ENCODE data around the gene TRIM28.
A peak's percentile ranks its signal among the peaks of the same experiment; 100 is the strongest.
"Not testable (repeated sequence)": the region's sequence is repeated elsewhere in the genome, so short reads cannot be mapped to it uniquely, and the experiment has no call there.

Gene TRIM28

DNA sequence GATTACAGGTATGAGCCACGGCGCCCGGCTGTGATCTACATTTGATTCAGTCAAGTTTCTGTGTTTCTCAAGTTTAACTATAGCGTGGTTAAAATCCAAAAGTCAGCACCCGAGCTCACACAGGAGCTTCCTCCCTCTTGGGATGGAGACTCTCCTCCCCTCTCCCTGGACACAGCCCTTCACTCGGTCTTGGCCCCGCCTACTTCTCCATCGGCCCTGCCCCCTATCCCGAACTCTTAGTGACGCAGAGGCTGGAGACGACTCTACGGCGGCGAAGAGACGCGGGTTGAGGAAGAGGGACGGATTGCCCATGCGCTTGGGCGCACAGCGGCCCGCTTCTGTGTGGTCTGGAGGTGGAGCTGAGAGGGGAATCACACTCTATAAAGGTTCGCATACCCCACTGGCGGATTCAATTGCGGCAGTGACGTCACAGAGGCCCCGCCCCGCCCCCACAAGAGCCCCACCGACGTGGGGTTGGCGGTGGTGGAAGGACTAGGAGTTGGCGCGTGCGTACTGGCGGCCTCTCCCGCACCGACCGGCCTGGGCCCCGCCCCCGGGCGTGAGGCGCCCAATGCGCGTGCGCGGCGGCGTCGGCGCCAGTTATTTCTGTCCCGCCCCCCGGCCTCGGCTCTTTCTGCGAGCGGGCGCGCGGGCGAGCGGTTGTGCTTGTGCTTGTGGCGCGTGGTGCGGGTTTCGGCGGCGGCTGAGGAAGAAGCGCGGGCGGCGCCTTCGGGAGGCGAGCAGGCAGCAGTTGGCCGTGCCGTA lies at the start of gene TRIM28:
TRIM28 (plus strand) TSS at position 239 of the 765 bp plus-strand sequence. CDS start 694 bp downstream, outside the sequence.
- peak; percentile 100 for DNase-seq (ENCODE audit: low spot score)

DNA sequence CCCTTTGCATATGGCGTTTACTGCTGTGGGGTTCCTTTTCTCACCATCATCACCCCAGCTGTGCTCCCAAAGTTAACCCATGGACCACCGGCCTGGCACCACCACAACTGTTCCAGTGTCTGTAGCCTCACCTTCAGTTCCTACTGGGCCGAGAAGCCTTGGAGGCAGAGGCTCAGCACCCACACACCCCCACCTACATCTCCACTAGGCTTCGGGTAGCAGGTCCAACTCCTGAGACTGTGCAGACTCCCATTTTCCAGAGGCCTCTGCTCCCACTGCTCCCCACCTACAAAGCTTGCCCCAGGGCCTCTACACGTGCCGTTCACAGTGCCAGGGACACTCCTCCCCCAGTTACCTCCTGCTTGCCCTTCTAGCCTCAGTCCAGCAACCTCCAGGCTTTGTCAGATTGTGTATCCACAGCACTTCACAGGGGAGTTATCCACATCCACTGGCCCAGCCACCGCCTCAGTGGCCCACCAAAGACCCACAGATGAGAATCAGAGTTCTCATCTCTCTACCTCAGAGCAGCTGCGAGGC lies 46.2 kb upstream of the TRIM28 start:
- DNase-seq (ENCODE audit: low spot score) = no peak

GRCh38 chr19:58498316-58499020 lies 45.4 kb upstream of the TRIM28 start:
- no peak for DNase-seq (ENCODE audit: low spot score)

DNA sequence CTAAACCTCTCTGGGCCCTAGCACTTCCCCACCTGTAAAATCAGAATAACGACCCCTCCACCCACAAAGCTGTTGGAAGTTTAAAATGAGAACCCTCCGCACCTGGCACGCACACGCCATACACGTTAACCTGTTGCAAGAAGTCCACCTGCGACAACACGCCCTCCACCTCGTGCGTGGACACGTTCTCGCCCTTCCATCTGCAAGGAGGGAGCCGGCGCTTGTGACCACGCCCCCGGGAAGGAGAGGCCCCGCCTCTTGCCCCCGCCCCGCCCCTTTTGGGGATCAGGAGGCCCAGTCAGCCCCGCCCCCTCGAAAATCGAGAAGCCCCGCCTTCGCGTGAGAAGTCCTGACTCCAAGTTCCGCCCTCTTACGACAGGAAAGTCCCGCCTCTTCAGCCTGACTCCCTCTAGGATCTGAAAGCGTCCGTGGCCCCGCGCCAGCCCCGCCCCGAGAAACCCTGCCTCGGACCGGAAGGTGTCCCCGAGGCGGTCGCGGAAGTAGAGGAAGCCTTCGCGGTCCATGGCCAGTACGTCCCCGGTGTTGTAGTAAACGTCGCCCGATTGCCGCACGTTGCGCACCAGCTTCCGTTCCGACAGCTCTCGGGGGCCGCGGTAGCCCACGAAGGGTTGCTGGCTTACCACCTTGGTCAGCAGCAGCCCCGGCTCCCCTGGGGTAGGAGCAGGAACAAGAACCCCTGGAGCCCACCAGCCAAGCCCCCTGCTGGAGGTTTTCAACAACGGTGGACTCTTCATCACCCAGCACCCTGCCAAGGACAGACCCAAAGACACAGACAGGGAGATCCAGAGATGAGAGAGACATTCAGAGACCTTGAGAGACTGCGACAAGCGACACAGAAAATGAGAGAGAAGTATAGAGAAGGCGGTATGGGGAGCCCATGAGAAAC lies 44.6 kb upstream of the TRIM28 start:
- DNase-seq (ENCODE audit: low spot score) = peak; percentile 100

GRCh38 chr19:58500242-58500641 lies 43.6 kb upstream of the TRIM28 start:
- DNase-seq (ENCODE audit: low spot score) = no peak

GRCh38 chr19:58507602-58508223 lies 36.2 kb upstream of the TRIM28 start:
- not testable (repeated sequence) for DNase-seq (ENCODE audit: low spot score)

DNA sequence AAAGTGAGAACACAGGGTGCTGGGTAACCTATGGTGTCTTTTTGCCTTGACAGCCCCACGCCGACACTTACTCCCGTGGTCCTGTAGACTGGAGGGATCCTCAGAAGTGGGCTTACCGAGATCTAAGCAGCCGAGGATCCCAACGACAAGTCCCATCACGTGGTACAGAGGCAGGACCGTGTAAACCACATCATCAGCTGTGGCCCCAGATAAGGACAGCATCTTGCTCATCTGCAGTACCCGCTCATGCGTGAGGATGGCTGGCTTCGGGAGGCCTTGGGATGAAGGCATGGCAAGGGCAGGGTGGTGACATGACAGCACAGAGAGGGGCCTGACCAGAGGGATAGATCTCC lies 34.2 kb upstream of the TRIM28 start:
- DNase-seq (ENCODE audit: low spot score) = no peak

- DNase-seq (ENCODE audit: low spot score) = no peak
These were observed 33.6 kb upstream of the TRIM28 start for GRCh38 chr19:58510084-58510862.

GRCh38 chr19:58511353-58512208 lies 32.3 kb upstream of the TRIM28 start, which contains the start of gene SLC27A5:
SLC27A5 (minus strand) TSS chr19:58511992; CDS start chr19:58511955, 37 bp downstream.
- DNase-seq (ENCODE audit: low spot score) = no peak

GRCh38 chr19:58513213-58513693 lies 30.6 kb upstream of the TRIM28 start:
- no peak for DNase-seq (ENCODE audit: low spot score)

- peak; percentile 87 for DNase-seq (ENCODE audit: low spot score)
These were observed 29.9 kb upstream of the TRIM28 start for GRCh38 chr19:58513694-58514563.

DNA sequence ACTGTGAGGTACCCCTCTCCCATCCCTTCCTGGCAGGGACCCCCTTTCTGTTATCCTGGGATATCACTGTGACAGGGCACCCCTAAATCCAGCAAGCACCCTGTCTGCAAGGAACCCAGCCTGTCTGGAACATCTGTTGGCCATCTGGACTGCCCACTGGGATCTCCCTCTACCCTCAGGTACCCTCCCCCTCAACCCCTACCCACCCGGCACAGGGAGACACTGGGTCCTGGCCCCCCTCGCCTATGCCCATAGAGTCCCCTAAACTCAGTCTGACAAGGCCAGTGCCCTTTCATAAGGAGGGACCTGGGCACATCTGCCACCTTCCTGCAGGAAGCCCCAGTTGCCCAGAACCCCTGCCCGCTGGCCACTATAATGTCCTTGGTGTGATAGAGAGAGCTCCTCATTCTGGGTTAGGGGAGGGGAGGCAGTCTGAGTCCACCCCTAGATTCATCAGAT lies 29.3 kb upstream of the TRIM28 start:
- DNase-seq (ENCODE audit: low spot score) = no peak

DNA sequence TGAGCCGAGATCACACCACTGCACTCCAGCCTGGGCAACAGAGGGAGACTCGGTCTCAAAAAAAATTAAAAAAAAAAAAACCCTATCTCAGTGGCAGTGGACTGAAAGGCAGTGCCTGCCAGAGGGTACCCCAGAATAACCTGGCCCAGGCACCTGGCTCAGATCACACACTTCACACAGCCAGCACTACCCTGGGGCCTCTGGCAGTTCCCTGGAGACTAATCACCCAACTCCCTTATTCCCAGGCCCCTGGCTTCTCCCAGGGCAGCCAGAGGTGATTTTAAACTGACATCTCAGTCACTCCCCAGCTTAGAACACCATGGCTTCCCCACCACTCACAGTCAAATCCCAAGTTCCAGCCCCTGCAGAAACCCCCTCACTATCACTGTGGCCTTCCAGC lies 28.6 kb upstream of the TRIM28 start:
- no peak for DNase-seq (ENCODE audit: low spot score)

GRCh38 chr19:58516246-58516836 lies 27.5 kb upstream of the TRIM28 start:
- no peak for DNase-seq (ENCODE audit: low spot score)

DNA sequence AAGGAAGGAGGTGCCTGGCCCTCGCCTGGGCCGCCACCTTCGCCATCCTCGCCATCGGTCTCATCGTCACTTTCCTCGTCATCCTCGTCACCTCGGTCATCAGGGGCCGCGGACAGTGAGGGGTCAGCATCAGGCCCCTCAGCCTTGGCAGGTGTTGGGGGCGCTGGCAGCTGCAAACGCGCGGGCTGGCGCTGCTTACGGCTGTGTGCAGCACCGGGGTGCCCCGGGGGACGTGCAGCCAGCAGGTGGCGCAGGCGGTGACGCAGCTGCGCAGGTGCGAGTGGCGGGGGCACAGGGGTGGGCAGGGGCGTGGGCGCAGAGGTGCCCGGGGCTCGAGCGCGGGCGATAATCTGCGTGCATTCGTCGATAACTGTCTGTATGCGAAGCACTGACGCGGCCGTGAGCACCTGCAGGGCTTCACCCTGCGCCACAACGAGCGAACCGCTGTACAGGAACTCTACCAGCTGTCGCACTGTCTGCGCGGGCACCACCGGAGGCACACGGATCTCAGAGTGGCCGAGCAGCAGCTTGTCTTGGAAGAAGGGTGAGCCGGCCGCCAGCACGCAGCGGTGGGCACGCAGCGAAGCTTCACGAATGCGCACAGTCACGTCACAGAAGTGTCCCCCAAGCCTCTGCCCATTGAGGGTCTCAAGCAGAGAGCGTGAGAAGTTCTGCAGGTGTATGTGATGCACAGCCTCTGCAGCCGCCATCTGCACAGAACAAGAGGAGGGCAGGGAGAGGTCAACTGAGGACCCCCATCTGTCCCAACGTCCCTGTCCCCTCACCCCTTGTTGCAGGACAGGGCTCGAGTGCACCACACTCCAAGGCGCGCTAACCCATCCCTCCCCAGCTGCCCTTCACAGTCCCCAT lies 26.7 kb upstream of the TRIM28 start:
- DNase-seq (ENCODE audit: low spot score) = no peak

DNA sequence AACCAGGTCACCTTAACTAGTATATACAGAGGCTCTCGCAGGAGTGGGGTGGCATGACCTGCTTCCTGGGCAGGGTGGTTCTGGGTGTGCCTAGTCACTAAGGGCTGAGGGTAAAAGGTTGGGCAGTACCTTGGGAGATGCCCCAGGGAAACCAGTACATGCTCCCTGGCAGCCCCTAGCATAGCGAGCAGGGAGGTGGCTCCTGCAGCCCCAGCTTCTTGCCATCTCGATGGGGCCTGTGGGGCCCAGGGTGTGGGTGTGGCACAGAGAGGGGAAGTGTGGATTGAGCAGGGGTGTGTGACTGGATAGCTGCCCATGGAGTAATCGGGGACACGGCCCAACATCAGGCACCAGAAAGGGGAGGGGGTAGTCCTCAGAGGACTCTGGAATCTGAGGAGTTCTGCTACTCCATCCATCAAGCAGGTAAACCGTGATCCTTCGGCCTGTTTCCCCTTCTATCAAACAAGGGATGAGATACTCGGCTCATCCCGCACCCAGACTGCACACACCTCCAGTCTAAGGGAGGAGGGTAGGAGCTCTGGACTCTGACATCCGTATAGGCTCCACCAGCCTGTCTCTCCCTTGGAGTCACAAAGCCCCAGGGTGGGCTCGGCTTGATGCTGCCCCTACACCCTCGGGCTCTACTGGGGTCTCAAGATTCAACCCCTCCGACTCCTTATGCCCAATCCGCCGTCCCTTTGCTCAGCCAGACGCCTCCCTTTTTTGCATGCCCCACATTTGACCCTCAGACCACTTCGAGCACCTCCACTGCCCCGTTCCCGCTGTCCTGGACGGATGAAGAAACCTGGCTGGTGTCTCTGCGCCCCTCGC lies 25.4 kb upstream of the TRIM28 start:
- DNase-seq (ENCODE audit: low spot score) = peak; percentile 15

DNA sequence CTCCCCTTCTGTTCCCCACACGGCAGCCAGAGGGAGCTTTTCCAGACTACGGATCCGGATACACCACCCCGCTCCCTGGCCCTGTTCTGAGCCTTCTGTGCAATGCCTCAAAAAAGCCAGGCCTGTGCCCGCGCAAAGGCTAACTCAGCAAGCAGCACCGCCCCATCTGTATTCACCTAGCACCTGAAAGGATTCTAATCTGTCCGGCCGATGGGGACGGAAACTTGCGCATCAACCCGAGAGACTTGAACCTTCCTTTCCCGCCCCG lies 24.8 kb upstream of the TRIM28 start:
- peak; percentile 80 for DNase-seq (ENCODE audit: low spot score)

Data from AG08395 (cell line).